ENCODE data around the gene NTNG1.

Gene NTNG1

GRCh38 chr1:107477233-107477632 is 336.4 kb downstream of the NTNG1 start:
- TF ChIP-seq CTCF (IDR thresholded peaks at IDR 0.05; ENCODE audit: extremely low read depth, missing control alignments): no peak
- DNase-seq (ENCODE audit: low spot score): peak; percentile 27

GRCh38 chr1:107479865-107480350 is 339.1 kb downstream of the NTNG1 start:
- no peak for DNase-seq (ENCODE audit: low spot score)
- no peak for TF ChIP-seq CTCF (IDR thresholded peaks at IDR 0.05; ENCODE audit: extremely low read depth, missing control alignments)

- peak; percentile 29 for TF ChIP-seq CTCF (IDR thresholded peaks at IDR 0.05; ENCODE audit: extremely low read depth, missing control alignments)
- peak; percentile 36 for DNase-seq (ENCODE audit: low spot score)
These were observed 339.9 kb downstream of the NTNG1 start for GRCh38 chr1:107480548-107481415.

- TF ChIP-seq CTCF (IDR thresholded peaks at IDR 0.05; ENCODE audit: extremely low read depth, missing control alignments): no peak
- DNase-seq (ENCODE audit: low spot score): no peak
These were observed 341.0 kb downstream of the NTNG1 start for GRCh38 chr1:107481756-107482384.

- TF ChIP-seq CTCF (IDR thresholded peaks at IDR 0.05; ENCODE audit: extremely low read depth, missing control alignments): no peak
These were observed 343.1 kb downstream of the NTNG1 start for GRCh38 chr1:107483949-107484348.

GRCh38 chr1:107486349-107486748 is 345.5 kb downstream of the NTNG1 start:
- DNase-seq (ENCODE audit: low spot score): no peak
- TF ChIP-seq CTCF (IDR thresholded peaks at IDR 0.05; ENCODE audit: extremely low read depth, missing control alignments): no peak

More at GRCh38 chr1:107483949-107484348, 343.1 kb downstream of the NTNG1 start:
- DNase-seq (ENCODE audit: low spot score): no peak

- no peak for TF ChIP-seq CTCF (IDR thresholded peaks at IDR 0.05; ENCODE audit: extremely low read depth, missing control alignments)
These were observed 346.7 kb downstream of the NTNG1 start for GRCh38 chr1:107487506-107487905.

More at GRCh38 chr1:107487506-107487905, 346.7 kb downstream of the NTNG1 start:
- no peak for DNase-seq (ENCODE audit: low spot score)

Measured in GM20000 (cell line).